GM10248 (cell line): ENCODE results near the gene UBE2D2.
"Not testable (repeated sequence)": the region's sequence is repeated elsewhere in the genome, so short reads cannot be mapped to it uniquely, and the experiment has no call there.

Experiments used
- CTCF ChIA-PET: fragments of 300-600 bp; sonication (Branson Sonifier 250); formaldehyde crosslinking; extraction: SDS; loops from one replicate; lab custom pipeline; 2021; ENCODE audit warnings: antibody characterized with exemption; lab: Yijun Ruan, JAX
- POLR2A ChIA-PET: fragments of 350-650 bp; sonication (Branson Sonifier 250); formaldehyde crosslinking; extraction: SDS; loops from one replicate; lab custom pipeline; 2020; ENCODE audit warnings: antibody characterized with exemption; lab: Yijun Ruan, JAX
- DNase-seq: peaks from one replicate; pipeline ENCODE4 v3.0.0; 2012; ENCODE audit errors: extremely low spot score
- TF ChIP-seq, protein P1 (sequence below): IDR thresholded peaks from 2 replicates; pipeline ENCODE4 v1.5.1; 2012; ENCODE audit warnings: mild to moderate bottlenecking, low read depth; ENCODE audit errors: extremely low read depth, missing control alignments, control extremely low read depth

UBE2D2 gene

GRCh38 chr5:139601429-139601828 lies 40.3 kb downstream of the UBE2D2 start:
- ChIA-PET CTCF (interaction anchor here (1.3 to 2.4 kb wide), 5 partner anchors 10 to 58 kb away, joined by 3 to 9 read pairs (median 3); no protein-coding TSS in a partner anchor), POLR2A (interaction anchor here (0.6 kb wide), 1 partner anchor 11 kb away, joined by 4 read pairs; no protein-coding TSS in a partner anchor)
- TF ChIP-seq, protein P1, sequence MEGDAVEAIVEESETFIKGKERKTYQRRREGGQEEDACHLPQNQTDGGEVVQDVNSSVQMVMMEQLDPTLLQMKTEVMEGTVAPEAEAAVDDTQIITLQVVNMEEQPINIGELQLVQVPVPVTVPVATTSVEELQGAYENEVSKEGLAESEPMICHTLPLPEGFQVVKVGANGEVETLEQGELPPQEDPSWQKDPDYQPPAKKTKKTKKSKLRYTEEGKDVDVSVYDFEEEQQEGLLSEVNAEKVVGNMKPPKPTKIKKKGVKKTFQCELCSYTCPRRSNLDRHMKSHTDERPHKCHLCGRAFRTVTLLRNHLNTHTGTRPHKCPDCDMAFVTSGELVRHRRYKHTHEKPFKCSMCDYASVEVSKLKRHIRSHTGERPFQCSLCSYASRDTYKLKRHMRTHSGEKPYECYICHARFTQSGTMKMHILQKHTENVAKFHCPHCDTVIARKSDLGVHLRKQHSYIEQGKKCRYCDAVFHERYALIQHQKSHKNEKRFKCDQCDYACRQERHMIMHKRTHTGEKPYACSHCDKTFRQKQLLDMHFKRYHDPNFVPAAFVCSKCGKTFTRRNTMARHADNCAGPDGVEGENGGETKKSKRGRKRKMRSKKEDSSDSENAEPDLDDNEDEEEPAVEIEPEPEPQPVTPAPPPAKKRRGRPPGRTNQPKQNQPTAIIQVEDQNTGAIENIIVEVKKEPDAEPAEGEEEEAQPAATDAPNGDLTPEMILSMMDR = no peak
- no peak for DNase-seq

GRCh38 chr5:139601948-139602347 lies 40.8 kb downstream of the UBE2D2 start:
- DNase-seq, POLR2A ChIA-PET: not testable (repeated sequence)
- CTCF ChIA-PET = interaction anchor here (1.3 to 2.4 kb wide), 4 partner anchors 10 to 59 kb away, joined by 3 to 9 read pairs (median 3); no protein-coding TSS in a partner anchor

DNA sequence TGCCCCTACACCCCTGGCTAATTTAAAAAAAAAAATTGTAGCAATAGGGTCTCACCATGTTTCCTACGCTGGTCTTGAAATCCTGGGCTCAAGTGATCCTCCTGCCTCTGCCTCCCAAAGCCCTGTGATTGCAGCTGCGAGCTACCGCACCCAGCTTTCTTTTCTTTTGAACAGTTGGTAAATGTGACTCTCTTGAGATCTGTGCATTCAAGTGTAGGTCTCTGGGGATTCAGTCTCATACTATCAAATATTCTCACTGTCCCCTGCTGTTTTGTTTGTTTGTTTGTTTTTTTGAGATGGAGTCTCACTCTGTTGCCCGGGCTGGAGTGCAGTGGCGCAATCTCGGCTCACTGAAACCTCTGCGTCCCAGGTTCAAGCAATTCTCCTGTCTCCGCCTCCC lies 44.7 kb downstream of the UBE2D2 start:
- TF ChIP-seq, protein P1 = no peak
- POLR2A ChIA-PET = no interaction called here
- no peak for DNase-seq
- CTCF ChIA-PET = interaction anchor here (1.3 to 5.8 kb wide), 8 partner anchors 17 to 185 kb away, joined by 3 to 39 read pairs (median 4); no protein-coding TSS in a partner anchor

GRCh38 chr5:139611703-139612584 lies 50.8 kb downstream of the UBE2D2 start:
- CTCF ChIA-PET = interaction anchor here (0.6 to 2.5 kb wide), 9 partner anchors 11 to 37 kb away, joined by 3 to 19 read pairs (median 5); no protein-coding TSS in a partner anchor
- TF ChIP-seq, protein P1 = no peak
- DNase-seq = no peak
- POLR2A ChIA-PET = interaction anchor here (0.6 kb wide), 2 partner anchors 22 to 918 kb away, joined by 3 to 9 read pairs; no protein-coding TSS in a partner anchor

GRCh38 chr5:139619861-139620260 lies 58.7 kb downstream of the UBE2D2 start:
- POLR2A ChIA-PET = no interaction called here
- TF ChIP-seq, protein P1 = no peak
- CTCF ChIA-PET = interaction anchor here (2.2 to 10.2 kb wide), 2 partner anchors 15 to 146 kb away, joined by 7 to 85 read pairs; no protein-coding TSS in a partner anchor
- no peak for DNase-seq

GRCh38 chr5:139625398-139625797 lies 64.3 kb downstream of the UBE2D2 start:
- CTCF ChIA-PET = interaction anchor here (1.7 to 18.6 kb wide), 3 partner anchors 10 to 145 kb away, joined by 4 to 439 read pairs (median 85); no protein-coding TSS in a partner anchor
- DNase-seq, POLR2A ChIA-PET: not testable (repeated sequence)

DNA sequence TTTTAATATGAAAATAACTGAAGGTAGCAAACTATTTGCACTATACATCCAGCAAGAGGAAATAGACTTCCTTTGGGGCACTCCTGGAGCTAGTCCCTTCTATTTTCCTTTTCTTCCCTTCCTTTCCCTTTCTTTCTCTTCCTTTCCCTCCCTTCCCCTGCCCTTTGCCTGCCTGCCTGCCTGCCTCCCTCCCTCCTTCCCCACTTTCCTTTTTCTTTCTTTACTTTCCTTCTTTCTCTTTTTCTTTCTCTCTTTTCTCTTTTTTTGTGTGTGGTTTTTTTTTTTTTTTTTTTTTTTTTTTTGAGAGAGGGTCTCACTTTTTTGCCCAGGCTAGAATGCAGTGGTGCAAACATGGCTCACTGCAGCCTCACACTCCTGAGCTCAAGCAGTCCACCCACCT lies 69.7 kb downstream of the UBE2D2 start:
- POLR2A ChIA-PET = no interaction called here
- TF ChIP-seq, protein P1 = no peak
- no peak for DNase-seq
- CTCF ChIA-PET = interaction anchor here (1.6 to 18.6 kb wide), 10 partner anchors 18 to 211 kb away, joined by 4 to 439 read pairs (median 33); partner anchors contain the start of gene CXXC5
